Measurements from ENCODE around the gene GNG2.

GRCh38 chr14:51921026-51921425, 60.6 kb downstream of the GNG2 start:
- no peak for TF ChIP-seq CTCF (IDR thresholded peaks at IDR 0.05)
- TF ChIP-seq POLR2A (IDR thresholded peaks at IDR 0.05) = no peak

Data from body of pancreas (tissue), 4 donors.